HG03175 (cell line): ENCODE measurements around the gene ARAP3.
A peak's percentile ranks its signal among the peaks of the same experiment; 100 is the strongest.
"Not testable (repeated sequence)": the region's sequence is repeated elsewhere in the genome, so short reads cannot be mapped to it uniquely, and the experiment has no call there.

ENCODE experiments used
- ATAC-seq: cut with Tn5 transposase; IDR thresholded peaks from one replicate; pipeline ENCODE4 v1.9.1; 2021; ENCODE audit warnings: mild to moderate bottlenecking, moderate library complexity; ENCODE audit not compliant: unreplicated experiment

The ARAP3 gene

DNA sequence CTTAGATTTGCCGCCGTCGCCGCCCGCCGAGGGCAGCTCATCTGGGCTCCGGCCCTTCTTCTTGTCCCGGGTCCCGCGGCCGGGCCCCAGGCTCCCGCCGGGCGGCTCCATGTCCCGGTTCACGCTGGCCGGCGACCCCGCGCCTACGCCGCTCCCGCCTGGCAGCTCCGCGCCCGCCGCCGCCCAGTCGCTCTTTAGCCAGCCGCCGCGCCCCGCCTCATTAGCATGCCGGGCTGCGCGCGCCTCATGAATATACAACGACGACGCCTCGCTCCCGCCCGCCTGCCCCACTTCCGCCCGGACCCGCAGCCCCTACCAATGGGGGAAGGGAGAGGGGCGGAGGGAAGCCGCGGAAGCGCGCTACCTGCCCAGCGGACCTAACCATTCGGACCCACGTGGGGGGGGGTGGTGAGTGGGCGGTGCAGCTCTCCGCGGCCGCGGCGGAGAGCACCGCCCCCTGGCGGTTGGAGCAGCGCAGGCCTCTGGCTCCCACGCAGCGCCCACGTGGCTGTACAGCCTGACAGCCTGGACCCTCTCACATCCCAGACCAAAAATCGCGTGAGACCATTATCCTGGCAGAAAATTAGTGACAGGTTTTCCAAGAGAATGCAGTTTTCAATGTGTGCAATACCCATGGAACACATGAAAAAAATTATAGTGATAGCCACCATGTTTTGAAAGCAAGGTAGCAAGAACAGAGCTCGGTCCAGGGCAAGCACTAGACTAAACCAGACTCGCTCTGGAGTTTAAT lies 63.1 kb downstream of the ARAP3 start, which contains the start of gene DIAPH1:
Gene DIAPH1, minus strand, starts transcription at position 197 of the 751 bp plus-strand sequence. Its CDS starts 86 bp downstream, at position 111.
- ATAC-seq: peak; percentile 87

DNA sequence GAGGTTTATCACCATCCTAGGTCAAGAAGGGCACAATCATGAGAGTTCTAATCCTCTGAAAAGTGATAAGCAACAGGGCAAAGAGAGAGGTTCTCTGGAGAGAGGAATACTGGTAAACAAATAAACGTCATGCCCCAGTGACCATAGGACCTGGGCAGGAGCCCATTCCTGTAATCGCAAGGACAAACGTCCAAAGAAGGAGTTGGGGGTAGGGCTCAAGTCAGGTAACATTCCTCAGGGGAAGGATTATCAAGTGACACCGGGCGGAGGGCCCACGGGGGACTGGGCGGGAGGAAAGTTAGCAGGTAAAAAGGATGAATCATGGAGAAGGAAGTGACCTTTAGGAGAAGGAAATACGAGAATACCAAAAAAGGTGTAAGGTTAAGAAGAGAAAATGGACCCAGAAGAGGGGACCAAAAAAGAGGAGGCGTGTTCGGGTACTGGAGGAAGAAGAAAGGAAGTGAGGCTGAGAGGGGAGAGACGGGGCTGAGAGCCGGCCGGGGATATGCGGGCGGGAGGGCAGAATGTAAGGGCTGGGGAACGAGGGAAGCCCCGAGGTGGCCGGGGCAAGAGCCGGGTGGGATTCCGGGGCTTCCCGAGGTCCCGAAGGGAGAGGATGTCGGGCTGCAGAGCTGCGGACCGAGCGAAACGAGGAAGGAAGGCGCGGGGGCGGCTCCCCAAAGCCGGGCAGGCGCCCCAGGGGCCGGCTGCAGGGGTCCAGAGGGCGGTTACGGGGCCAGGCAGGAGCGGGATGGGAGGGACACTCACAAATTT lies 63.8 kb downstream of the ARAP3 start:
- ATAC-seq: peak; percentile 37

DNA sequence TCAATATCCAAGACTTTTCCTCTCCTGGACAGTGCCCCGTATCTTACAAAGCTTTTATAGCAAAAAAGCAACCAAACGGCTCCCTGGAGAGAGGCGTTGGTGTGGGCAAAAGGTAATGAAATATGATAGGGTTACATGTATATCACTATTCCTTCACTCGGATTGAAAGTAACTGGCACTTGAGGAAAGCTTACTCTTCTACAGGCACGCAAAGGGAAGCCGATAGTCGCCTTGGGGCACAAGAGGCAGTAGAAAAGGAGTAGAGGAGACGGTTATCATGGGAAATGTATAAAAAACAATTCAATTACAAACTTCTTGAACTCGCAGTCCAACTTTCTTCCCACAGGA lies 64.4 kb downstream of the ARAP3 start:
- no peak for ATAC-seq

DNA sequence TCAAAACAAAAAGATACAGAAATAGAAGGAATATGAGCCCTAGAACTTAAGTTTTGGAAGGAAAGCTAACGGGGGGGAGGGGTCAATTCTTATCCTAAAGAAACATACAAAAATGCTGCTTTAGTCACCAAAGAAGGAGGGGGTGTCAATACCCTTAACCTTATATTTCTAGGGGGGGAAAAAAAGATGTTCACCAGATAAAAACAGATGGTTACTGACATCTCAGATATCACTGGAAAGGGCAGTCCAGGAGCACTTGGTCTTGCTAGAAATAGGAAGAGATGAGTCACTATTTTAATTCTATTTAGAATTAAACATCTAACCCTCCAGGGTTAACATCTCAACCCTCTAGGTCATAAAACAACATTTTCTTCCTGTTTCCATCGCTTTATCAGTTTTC lies 64.9 kb downstream of the ARAP3 start:
- ATAC-seq: no peak

DNA sequence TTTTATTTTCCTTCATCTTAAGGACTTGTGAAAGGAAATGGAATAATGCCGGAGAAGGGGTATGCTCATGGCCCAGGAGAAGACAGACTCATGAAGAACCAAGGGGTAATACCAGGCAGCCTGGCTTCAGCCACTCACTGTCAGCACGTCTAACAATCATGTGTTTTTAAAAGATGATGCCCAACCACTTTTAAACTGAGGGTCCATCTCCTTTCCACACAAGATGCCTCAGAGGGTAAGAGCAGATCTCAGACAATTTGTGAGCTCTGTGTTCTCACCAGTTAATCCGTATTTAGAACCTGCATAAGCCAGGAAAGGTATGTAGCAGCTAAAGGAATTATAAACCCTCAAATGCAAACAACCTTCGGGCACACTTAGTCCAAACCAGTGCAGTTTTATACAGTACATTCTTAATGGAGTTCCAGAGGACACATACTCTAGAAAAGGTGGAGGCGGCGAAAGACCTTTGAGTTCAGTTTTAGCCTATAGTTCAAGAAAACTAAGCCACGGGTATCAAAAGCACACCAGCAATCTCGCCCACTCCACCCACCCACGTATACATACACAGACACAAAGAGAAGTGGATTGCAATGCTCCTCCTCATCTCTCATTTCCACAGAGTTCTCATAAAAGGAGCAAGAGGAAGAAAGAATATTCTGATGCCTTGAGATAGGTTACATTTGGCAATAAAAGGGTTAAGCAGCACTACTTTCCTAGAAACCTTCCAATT lies 65.9 kb downstream of the ARAP3 start:
- ATAC-seq: no peak

DNA sequence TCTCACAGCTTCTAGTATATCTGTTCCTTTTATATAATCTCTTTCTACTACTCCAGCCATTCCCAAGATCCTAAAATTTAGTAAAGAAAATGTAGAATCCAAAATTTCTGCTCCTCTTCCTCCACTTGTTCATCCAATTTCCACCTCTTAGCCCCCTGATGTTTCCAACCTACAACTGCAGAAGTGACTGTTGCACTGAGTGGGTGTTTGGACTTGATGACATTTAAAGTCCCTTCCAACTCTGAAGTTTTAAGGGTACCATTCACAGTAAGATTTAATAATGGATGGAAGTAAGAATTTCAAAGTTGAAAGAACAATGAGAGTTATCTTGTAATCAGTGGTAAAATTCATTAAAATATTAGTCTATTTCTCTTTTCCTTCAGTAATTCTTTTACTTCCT lies 68.7 kb downstream of the ARAP3 start:
- ATAC-seq: no peak

DNA sequence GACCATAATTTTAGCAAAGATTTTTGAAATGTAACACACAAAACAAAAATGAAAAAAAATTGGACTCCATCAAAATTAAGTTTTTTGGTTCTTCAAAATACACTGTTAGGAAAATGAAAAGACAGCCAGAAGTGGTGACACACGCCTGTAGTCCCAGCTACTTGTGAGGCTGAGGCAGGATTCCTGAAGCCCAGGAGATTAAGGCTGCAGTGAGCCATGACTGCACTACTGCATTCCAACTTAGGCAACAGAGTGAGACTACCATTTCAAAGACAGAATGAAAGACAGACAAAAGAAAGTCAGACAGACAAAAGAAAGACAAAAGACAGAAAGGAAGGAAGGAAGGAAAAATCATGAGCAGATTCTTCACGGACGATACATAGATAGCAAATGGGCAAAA lies 70.7 kb downstream of the ARAP3 start:
- ATAC-seq: no peak

DNA sequence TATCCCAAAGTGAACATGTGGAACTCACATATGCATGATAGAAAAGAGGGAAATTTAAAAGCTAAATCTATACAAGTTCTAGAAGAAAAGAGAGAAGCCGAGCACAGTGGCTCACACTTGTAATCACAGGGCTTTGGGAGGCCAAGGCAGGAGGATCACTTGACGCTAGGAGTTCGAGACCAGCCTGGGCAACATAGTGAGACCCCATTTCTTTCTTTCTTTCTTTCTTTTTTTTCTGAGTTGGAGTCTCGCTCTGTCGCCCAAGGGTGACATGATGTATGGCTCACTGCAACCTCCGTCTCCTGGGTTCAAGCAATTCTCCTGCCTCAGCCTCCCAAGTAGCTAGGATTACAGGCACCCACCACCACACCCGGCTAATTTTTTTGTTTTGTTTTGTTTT lies 72.1 kb downstream of the ARAP3 start:
- ATAC-seq: not testable (repeated sequence)

DNA sequence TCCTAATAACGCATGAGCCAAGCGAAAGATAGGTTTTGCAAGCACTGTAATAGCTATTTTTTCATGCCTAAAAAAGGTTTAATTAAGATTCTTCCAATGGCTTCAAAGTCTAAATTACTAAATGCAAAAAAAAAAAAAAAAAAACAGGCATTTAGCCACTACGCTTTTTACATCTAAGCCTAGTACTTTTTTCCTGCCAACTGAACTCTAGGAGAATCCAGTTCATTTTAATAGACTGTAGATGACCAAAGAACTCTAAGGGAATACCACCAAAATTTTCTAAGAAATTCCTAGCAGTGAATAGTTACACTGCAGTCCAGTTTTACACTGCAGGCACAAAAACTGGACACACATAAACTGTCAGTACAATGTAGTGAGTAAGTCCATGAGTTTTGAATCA lies 73.0 kb downstream of the ARAP3 start:
- no peak for ATAC-seq

DNA sequence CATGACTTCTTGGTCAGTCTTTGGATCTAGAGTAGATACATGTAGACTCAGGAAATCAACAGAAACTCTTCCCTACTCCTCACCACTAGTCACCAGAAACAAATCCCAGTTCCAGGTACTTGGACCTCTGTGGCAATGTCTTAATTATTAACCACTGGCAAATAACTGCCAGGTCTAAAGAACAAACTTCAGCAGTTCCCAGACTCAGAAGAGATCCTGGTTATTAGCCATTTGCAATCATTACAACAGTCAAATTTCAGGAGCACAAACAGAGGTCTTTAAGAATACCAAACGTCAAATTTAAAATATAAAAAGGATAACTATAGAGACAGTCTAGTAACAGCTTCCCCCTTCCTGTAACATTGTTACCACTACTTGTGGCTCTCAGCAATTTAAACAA lies 73.5 kb downstream of the ARAP3 start:
- no peak for ATAC-seq

DNA sequence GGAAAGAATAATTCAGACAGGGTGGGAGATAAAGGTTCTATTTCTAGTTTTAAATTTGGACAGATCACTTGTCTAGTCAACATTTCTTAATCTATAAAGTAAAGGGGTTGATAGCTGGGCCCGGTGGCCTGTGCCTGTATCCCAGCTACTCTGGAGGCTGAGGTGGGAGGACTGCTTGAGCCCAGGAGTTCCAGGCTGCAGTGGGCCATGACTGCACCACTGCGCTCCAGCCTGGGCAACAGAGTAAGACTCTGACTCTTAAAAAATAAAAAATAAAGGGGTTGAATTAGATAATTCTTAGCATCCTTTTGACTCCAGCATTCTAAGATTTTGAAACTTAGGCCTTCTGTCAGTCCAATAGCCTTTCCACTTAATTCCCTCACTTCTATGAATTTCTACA lies 74.0 kb downstream of the ARAP3 start:
- no peak for ATAC-seq

DNA sequence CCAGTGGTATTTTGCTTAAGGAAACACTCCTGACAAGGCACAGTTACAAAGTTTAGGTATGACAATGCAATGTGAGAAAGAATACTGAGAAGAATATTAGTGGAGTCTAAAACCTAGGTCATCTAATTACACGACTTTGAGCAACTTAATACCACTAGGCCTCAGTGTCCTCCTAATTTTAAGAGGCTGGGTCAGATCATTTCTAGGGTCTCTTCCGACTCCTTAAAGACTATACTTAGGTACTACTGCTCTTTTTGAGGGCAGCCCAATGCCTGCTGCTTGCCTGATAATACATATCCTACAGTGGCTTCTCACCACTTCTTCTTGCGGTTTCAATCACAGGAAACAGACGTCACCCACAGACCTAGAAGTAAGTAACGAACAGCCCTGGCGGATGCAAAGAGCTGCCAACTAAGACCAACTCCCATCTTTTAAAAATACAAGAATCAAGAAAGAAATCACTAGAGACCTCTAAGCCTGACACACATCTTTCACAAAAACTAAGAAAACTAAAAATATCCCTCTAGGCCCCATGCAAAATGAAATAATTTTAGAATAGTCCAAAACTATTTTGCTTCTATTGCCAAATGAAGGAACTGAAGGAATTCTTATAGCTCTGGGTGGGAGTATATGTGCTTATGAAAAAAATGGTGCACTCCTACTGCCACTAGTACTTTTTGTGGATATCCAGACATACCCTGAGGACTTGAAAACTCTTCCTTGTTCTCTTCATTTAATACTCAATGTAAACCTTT lies 76.3 kb downstream of the ARAP3 start:
- ATAC-seq: peak; percentile 100

DNA sequence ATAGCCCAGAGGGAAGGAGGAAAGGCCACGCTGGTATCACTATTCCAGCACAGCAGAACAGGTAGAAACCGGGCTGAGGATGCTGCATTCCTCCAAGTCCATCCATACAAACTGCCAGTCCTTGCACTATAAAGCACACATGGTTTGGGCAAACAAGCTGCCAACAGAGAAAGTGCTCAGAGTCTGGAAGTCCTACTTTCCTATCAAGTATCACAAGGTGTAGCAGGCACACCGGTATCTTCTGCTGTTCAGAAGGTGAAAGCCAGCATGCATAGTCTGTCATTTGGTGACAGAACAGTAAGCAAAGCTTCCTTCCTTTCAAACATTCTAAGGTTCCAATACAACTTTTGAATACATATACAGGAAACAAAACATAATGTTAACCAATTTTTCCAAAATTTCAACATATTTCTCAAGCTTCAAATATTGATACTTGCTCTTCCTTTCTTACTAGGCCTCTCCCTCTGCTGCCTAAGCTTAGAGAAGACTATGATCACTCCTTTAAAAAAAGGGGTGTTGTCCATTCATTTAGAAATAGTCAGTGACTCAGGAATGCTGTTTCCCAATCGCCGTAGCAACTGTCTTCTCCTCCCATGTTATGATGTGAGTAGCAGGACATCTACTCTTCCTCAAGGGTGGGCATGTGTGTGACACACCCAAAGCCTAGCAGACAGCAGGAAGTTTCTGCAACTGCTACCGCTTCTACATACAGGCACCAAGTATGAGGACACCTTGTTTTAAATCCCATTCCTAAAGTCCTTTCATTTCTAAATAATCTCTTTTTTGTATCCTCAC lies 77.9 kb downstream of the ARAP3 start:
- no peak for ATAC-seq
